Measurements from ENCODE around the gene PRLH. TPM values are rescaled to one million over a fixed set of nuclear protein-coding genes. Genes with fewer than 3 reads are reported as not detected.

PRLH gene
- total and polyA plus RNA-seq, 2 donors (not counting 3 experiments of a cell fraction or from before 2014, with no cell fraction given) = not detected

GRCh38 chr2:237598468-237599208 is 32.3 kb downstream of the PRLH start:
- intact Hi-C loops (cut with micrococcal nuclease) = no loop called here
- Histone ChIP-seq H3K27me3 (ENCODE audit: control insufficient read depth in 2 of 2, insufficient read depth in 2 of 2, low read length in 2 of 2) (no peaks in the 10 kb centered on the region), H3K9me1 (replicated peaks; ENCODE audit: control insufficient read depth, extremely low read depth, insufficient read depth, low read length) (no peaks in the 10 kb centered on the region), H3K4me2 (ENCODE audit: insufficient read depth, low read length) (no peak overlapping the region), H3K4me1 (ENCODE audit: control insufficient read depth, extremely low read depth, insufficient read depth, low read length) (peaks cover 18% of the 10 kb centered on the region), H3K27ac (ENCODE audit: insufficient read depth, low read depth, low read length) (no peak overlapping the region), H3K4me3 (replicated peaks in 1 of 3; ENCODE audit: insufficient read depth in 1 of 3, low read depth in 1 of 3, low read length in 3 of 3) (no peak overlapping the region), H4K20me1 (replicated peaks; ENCODE audit: control insufficient read depth, extremely low read depth, insufficient read depth, low read length) (no peaks in the 10 kb centered on the region), H3K9me3 (replicated peaks; ENCODE audit: control insufficient read depth, insufficient read depth, low read length) (no peaks in the 10 kb centered on the region), H2AFZ (ENCODE audit: low read depth, low read length) (no peak overlapping the region), H3K9ac (replicated peaks; ENCODE audit: extremely low read depth, insufficient read depth, low read length) (no peak overlapping the region), H3K36me3 (ENCODE audit: control insufficient read depth in 2 of 2, extremely low read depth in 1 of 2, insufficient read depth in 2 of 2, low read length in 2 of 2) (no peaks in the 10 kb centered on the region), H3K79me2 (ENCODE audit: control insufficient read depth, insufficient read depth, low read length) (no peaks in the 10 kb centered on the region)
- TF ChIP-seq MAX (IDR thresholded peaks at IDR 0.05; ENCODE audit: insufficient read depth, insufficient read length) = no peak
- CTCF ChIA-PET = interaction anchor here (0.9 kb wide), 1 partner anchor 8 kb away, joined by 3 read pairs; the partner anchor contains the start of gene RAB17
- dilution Hi-C loops (cut with MboI; ENCODE audit: extremely low pct_ligation_motif_present, low sequenced_read_pairs) = no loop called here
- BruUV-seq (replicated peaks) = no TSS peak
- FAIRE-seq = no peak
- POLR2A ChIA-PET = no interaction called here
- DNase-seq (ENCODE audit: low read depth, low spot score) = no peak

- TF ChIP-seq JUN (IDR thresholded peaks at IDR 0.05; ENCODE audit: borderline replicate concordance, insufficient read depth, insufficient read length, low read depth) = no peak
- TF ChIP-seq POLR2AphosphoS5 (IDR thresholded peaks at IDR 0.05; ENCODE audit: insufficient read depth, low read depth, low read length) = no peak
- H3K4me2 ChIP-seq (ENCODE audit: insufficient read depth, low read length) = peak overlapping the region; percentile 29
- H3K36me3 ChIP-seq (ENCODE audit: control insufficient read depth in 2 of 2, extremely low read depth in 1 of 2, insufficient read depth in 2 of 2, low read length in 2 of 2) = no peaks in the 10 kb centered on the region
- no peak overlapping the region for H3K4me3 ChIP-seq (replicated peaks in 1 of 3; ENCODE audit: insufficient read depth in 1 of 3, low read depth in 1 of 3, low read length in 3 of 3)
- no peaks in the 10 kb centered on the region for H3K27me3 ChIP-seq (ENCODE audit: control insufficient read depth in 2 of 2, insufficient read depth in 2 of 2, low read length in 2 of 2)
- H3K9me1 ChIP-seq (replicated peaks; ENCODE audit: control insufficient read depth, extremely low read depth, insufficient read depth, low read length) = no peaks in the 10 kb centered on the region
- no peak overlapping the region for H2AFZ ChIP-seq (ENCODE audit: low read depth, low read length)
- no peaks in the 10 kb centered on the region for H4K20me1 ChIP-seq (replicated peaks; ENCODE audit: control insufficient read depth, extremely low read depth, insufficient read depth, low read length)
- no peak overlapping the region for H3K27ac ChIP-seq (ENCODE audit: insufficient read depth, low read depth, low read length)
- ChIA-PET POLR2A (no interaction called here), CTCF (interaction anchor here (0.7 to 6.7 kb wide), 10 partner anchors 9 to 145 kb away, joined by 3 to 61 read pairs (median 4); partner anchors contain the start of gene RAB17)
- dilution Hi-C loops (cut with MboI; ENCODE audit: extremely low pct_ligation_motif_present, low sequenced_read_pairs) (no loop called here), intact Hi-C loops (cut with micrococcal nuclease) (no loop called here)
- no peak overlapping the region for H3K9ac ChIP-seq (replicated peaks; ENCODE audit: extremely low read depth, insufficient read depth, low read length)
- no peaks in the 10 kb centered on the region for H3K79me2 ChIP-seq (ENCODE audit: control insufficient read depth, insufficient read depth, low read length)
- H3K9me3 ChIP-seq (replicated peaks; ENCODE audit: control insufficient read depth, insufficient read depth, low read length) = no peaks in the 10 kb centered on the region
- DNase-seq (ENCODE audit: low read depth, low spot score) (no peak), FAIRE-seq (no peak)
- peaks cover 25% of the 10 kb centered on the region for H3K4me1 ChIP-seq (ENCODE audit: control insufficient read depth, extremely low read depth, insufficient read depth, low read length)
- BruUV-seq (replicated peaks) = no TSS peak
Measured at GRCh38 chr2:237599465-237600110, 33.2 kb downstream of the PRLH start.

Measured in endothelial cell of umbilical vein (primary cell).